A549 (cell line): Measurements from ENCODE around the gene CMC2. TPM values are rescaled to one million over a fixed set of nuclear protein-coding genes. Genes with fewer than 3 reads are reported as not detected.

Experiments used
- ATAC-seq, 2 experiments: fragments of 200-7000 bp in 1 of 2; fragments of >200 bp in 1 of 2; cut with Nextera tagmentation in 1 of 2; cut with Tn5 transposase in 1 of 2; 3 replicates each; pipeline versions ENCODE4 v1.8.0 to v1.9.1; 2018 to 2020; ENCODE audit warnings: mild to moderate bottlenecking in 1 of 2, moderate library complexity in 1 of 2
- CTCF ChIA-PET: fragments of 300-600 bp; sonication (Branson Sonifier 250); formaldehyde crosslinking; extraction: SDS; loops from one replicate; lab custom pipeline; 2021; ENCODE audit warnings: antibody characterized with exemption, inconsistent platforms; lab: Yijun Ruan, JAX
- POLR2A ChIA-PET: fragments of 350-600 bp; formaldehyde crosslinking; extraction: SDS; loops from one replicate; lab custom pipeline; 2021; ENCODE audit warnings: antibody characterized with exemption, inconsistent platforms; lab: Yijun Ruan, JAX
- DNase-seq, 2 experiments: peaks; one replicate each; pipeline versions ENCODE4 v3.0.0 to v3.0.0-alpha.2; 2011 to 2016; ENCODE audit warnings: low read depth in 1 of 2, low spot score in 1 of 2
- FAIRE-seq: peaks from 2 replicates; lab custom pipeline; 2011; peaks lifted over from hg19 to GRCh38; lab: Jason Lieb, UNC
- H3K27ac ChIP-seq, 2 experiments: fragments of >200 bp; sonication (Bioruptor Twin); formaldehyde crosslinking; 3 replicates each; pipeline ENCODE4 v1.5.1; 2016 to 2017
- H3K4me1 ChIP-seq: fragments of >200 bp; sonication (Bioruptor Twin); formaldehyde crosslinking; 3 replicates; pipeline ENCODE4 v1.6.1; 2016
- H3K4me2 ChIP-seq: fragments of >200 bp; sonication (Bioruptor Twin); formaldehyde crosslinking; 3 replicates; pipeline ENCODE4 v1.6.1; 2016
- H3K4me3 ChIP-seq: fragments of >200 bp; sonication (Bioruptor Twin); formaldehyde crosslinking; 3 replicates; pipeline ENCODE4 v1.5.1; 2016
- H3K9me3 ChIP-seq: fragments of >200 bp; sonication (Bioruptor Twin); formaldehyde crosslinking; 3 replicates; pipeline ENCODE4 v1.6.1; 2016
- BHLHE40 ChIP-seq: IDR thresholded peaks from 2 replicates; pipeline ENCODE4 v1.6.1; 2012; ENCODE audit warnings: low read depth, low read length, inconsistent platforms
- CBX8 ChIP-seq: fragments of 200-600 bp; sonication (generic); IDR thresholded peaks from 2 replicates; pipeline ENCODE4 v1.6.1; 2016
- CHD2 ChIP-seq: fragments of 150-350 bp; IDR thresholded peaks from 2 replicates; pipeline ENCODE4 v1.6.1; 2014; ENCODE audit warnings: low read length; ENCODE audit not compliant: partially characterized antibody
- EHF ChIP-seq: fragments of 250-450 bp; sonication (Bioruptor Pico); IDR thresholded peaks from 2 replicates; pipeline ENCODE4 v1.5.0; 2020; ENCODE audit warnings: mild to moderate bottlenecking
- FOXS1 ChIP-seq: fragments of 250-450 bp; sonication (Bioruptor Pico); IDR thresholded peaks from 2 replicates; pipeline ENCODE4 v1.5.0; 2020; ENCODE audit warnings: mild to moderate bottlenecking, moderate library complexity
- HDAC2 ChIP-seq: fragments of 200-600 bp; sonication (generic); IDR thresholded peaks from 2 replicates; pipeline ENCODE4 v1.6.1; 2016
- HOXA7 ChIP-seq: fragments of 250-450 bp; sonication (Bioruptor Pico); IDR thresholded peaks from 2 replicates; pipeline ENCODE4 v1.5.0; 2020; ENCODE audit warnings: mild to moderate bottlenecking, moderate library complexity
- HOXB5 ChIP-seq: fragments of 250-450 bp; sonication (Bioruptor Pico); IDR thresholded peaks from 2 replicates; pipeline ENCODE4 v1.5.0; 2020; ENCODE audit warnings: mild to moderate bottlenecking, moderate library complexity
- JUN ChIP-seq, 2 experiments: fragments of >200 bp; sonication (Bioruptor Twin); formaldehyde crosslinking; IDR thresholded peaks; 2 replicates in 1 of 2; 3 replicates in 1 of 2; pipeline ENCODE4 v1.6.1; 2016 to 2017
- KDM1A ChIP-seq: fragments of 200-600 bp; sonication (generic); IDR thresholded peaks from 2 replicates; pipeline ENCODE4 v1.6.1; 2016; ENCODE audit warnings: low read depth, mild to moderate bottlenecking
- MAFK ChIP-seq: fragments of 450-650 bp; IDR thresholded peaks from 2 replicates; pipeline ENCODE4 v1.6.1; 2014; ENCODE audit not compliant: partially characterized antibody
- MAZ ChIP-seq: fragments of 150-350 bp; IDR thresholded peaks from 2 replicates; pipeline ENCODE4 v1.6.1; 2014; ENCODE audit warnings: antibody characterized with exemption, low read depth, low read length, borderline replicate concordance
- MYC ChIP-seq: IDR thresholded peaks from 2 replicates; pipeline ENCODE4 v1.6.1; 2012; ENCODE audit warnings: mild to moderate bottlenecking, inconsistent platforms, low read length, improper control_type of control experiment, borderline replicate concordance
- NFE2L2 ChIP-seq: fragments of 150-350 bp; conservative IDR thresholded peaks from 2 replicates; pipeline ENCODE4 v1.6.1; 2014; ENCODE audit warnings: low read length
- PHF8 ChIP-seq: fragments of 200-600 bp; sonication (generic); IDR thresholded peaks from 2 replicates; pipeline ENCODE4 v1.6.1; 2016; ENCODE audit warnings: low read depth, mild to moderate bottlenecking, antibody characterized with exemption, moderate library complexity, borderline replicate concordance
- POLR2AphosphoS2 ChIP-seq: conservative IDR thresholded peaks from 2 replicates; pipeline ENCODE4 v1.6.1; 2012; ENCODE audit warnings: low read length, improper control_type of control experiment, inconsistent platforms
- RAD21 ChIP-seq, 2 experiments: fragments of >200 bp in 1 of 2; sonication (Bioruptor Twin) in 1 of 2; formaldehyde crosslinking in 1 of 2; IDR thresholded peaks in 1 of 2; conservative IDR thresholded peaks in 1 of 2; 2 replicates in 1 of 2; 3 replicates in 1 of 2; pipeline ENCODE4 v1.6.1; 2012 to 2018; ENCODE audit warnings: inconsistent platforms in 1 of 2
- RARB ChIP-seq: fragments of 250-450 bp; sonication (Bioruptor Pico); IDR thresholded peaks from 2 replicates; pipeline ENCODE4 v1.8.0; 2021; ENCODE audit warnings: mild to moderate bottlenecking, moderate library complexity
- SMC3 ChIP-seq: fragments of >200 bp; sonication (Bioruptor Twin); formaldehyde crosslinking; IDR thresholded peaks from 3 replicates; pipeline ENCODE4 v1.6.1; 2018; ENCODE audit warnings: inconsistent platforms
- SREBF2 ChIP-seq: fragments of 450-650 bp; IDR thresholded peaks from 2 replicates; pipeline ENCODE4 v1.6.1; 2014; ENCODE audit warnings: mild to moderate bottlenecking, moderate library complexity
- TP53 ChIP-seq: fragments of 250-450 bp; sonication (Bioruptor Pico); IDR thresholded peaks from 2 replicates; pipeline ENCODE4 v1.5.0; 2021; ENCODE audit warnings: mild to moderate bottlenecking, moderate library complexity
- WGBS: methylation state at CpG from one replicate; pipeline ENCODE4 v1.1.6; 2017; ENCODE audit errors: missing lambda C conversion rate; 5-methylcytosine and 5-hydroxymethylcytosine counted together
- polyA plus RNA-seq, 4 experiments: library from polyadenylated mRNA; depleted of rRNA in 3 of 4; stranded (reverse); fragments of >200 nt; fragmentation: RNase III in 1 of 4; extraction: RNeasy Plus Mini Kit Qiagen cat#74134 plus additional on column Dnase treatment in 1 of 4; gene quantifications; 2 replicates in 3 of 4; 3 replicates in 1 of 4; pipeline ENCODE4 v1.2.3, GENCODE V29; 2011 to 2017
- TF ChIP-seq, protein P1 (sequence below): fragments of >200 bp; sonication (Bioruptor Twin); formaldehyde crosslinking; IDR thresholded peaks from 2 replicates; pipeline ENCODE4 v1.6.1; 2016
- TF ChIP-seq, protein P2 (sequence below): IDR thresholded peaks from 2 replicates; pipeline ENCODE4 v1.6.1; 2012
- TF ChIP-seq, protein P3 (sequence below): fragments of >200 bp; sonication (Bioruptor Twin); formaldehyde crosslinking; IDR thresholded peaks from 3 replicates; pipeline ENCODE4 v1.5.1; 2016
- TF ChIP-seq, protein P4 (sequence below): IDR thresholded peaks from 2 replicates; pipeline ENCODE4 v1.6.1; 2012; ENCODE audit warnings: low read depth, borderline replicate concordance
- TF ChIP-seq, protein P5 (sequence below): fragments of 450-650 bp; IDR thresholded peaks from 2 replicates; pipeline ENCODE4 v1.6.1; 2014; ENCODE audit warnings: antibody characterized with exemption

The CMC2 gene
- polyA plus RNA-seq, 2 of the 4 experiments (the other 2 are of a cell fraction), result 143 to 207 TPM

DNA sequence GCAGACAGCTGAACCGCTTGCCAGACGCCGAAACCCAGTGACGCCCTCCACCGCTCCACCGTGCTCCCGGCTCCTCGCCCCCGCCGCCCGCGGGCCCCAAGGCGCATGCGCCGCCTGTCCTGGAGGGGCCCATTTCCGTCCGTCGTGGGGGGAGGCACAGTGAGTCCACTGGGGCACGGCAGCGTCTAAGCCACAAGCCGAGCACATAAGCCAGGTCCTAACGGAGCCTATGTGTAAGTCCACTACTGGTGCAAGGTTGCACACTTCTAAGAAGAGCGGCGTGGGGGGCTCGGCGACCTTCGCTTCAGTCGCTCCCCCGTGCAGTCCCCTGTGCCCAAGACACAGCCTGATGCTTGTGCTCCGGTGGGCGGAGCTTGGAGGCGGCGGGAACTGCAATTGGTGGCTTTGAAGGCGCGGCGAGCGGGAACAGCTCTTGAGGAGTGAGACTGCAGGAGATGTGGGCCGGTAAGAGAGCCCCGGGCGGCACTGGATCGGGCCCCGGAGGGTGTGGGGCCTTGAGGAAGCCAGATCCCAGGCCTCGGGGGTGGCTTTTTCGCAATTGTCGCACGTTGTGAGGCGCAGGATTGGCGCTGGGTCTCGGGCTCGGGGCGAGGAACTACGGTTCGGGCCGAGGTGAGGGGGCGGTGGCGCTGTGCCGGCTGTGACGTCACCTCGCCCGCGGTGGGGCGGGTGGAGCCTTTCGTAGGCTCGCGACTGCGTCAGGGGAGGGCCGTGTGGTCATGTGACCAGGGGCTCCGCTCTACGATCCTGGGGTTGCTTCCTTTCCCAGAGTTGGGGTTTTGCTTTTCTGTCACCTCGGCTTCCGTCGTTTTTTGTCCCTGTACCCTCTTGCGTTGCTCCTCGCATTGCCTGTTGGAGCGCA lies at the start of gene CMC2, which contains the start of gene CENPN (continued):
- TF ChIP-seq, protein P1, sequence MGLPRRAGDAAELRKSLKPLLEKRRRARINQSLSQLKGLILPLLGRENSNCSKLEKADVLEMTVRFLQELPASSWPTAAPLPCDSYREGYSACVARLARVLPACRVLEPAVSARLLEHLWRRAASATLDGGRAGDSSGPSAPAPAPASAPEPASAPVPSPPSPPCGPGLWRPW, result no peak
- TF ChIP-seq, protein P2, sequence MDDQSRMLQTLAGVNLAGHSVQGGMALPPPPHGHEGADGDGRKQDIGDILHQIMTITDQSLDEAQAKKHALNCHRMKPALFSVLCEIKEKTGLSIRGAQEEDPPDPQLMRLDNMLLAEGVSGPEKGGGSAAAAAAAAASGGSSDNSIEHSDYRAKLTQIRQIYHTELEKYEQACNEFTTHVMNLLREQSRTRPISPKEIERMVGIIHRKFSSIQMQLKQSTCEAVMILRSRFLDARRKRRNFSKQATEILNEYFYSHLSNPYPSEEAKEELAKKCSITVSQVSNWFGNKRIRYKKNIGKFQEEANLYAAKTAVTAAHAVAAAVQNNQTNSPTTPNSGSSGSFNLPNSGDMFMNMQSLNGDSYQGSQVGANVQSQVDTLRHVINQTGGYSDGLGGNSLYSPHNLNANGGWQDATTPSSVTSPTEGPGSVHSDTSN, result peak; percentile 44; the same call in 1 of the 2 replicates
- TF ChIP-seq, protein P3, sequence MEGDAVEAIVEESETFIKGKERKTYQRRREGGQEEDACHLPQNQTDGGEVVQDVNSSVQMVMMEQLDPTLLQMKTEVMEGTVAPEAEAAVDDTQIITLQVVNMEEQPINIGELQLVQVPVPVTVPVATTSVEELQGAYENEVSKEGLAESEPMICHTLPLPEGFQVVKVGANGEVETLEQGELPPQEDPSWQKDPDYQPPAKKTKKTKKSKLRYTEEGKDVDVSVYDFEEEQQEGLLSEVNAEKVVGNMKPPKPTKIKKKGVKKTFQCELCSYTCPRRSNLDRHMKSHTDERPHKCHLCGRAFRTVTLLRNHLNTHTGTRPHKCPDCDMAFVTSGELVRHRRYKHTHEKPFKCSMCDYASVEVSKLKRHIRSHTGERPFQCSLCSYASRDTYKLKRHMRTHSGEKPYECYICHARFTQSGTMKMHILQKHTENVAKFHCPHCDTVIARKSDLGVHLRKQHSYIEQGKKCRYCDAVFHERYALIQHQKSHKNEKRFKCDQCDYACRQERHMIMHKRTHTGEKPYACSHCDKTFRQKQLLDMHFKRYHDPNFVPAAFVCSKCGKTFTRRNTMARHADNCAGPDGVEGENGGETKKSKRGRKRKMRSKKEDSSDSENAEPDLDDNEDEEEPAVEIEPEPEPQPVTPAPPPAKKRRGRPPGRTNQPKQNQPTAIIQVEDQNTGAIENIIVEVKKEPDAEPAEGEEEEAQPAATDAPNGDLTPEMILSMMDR, result no peak
- TF ChIP-seq MYC, result peak; percentile 46; the same call in 1 of the 2 replicates
- no peak for TF ChIP-seq SMC3
- peak; percentile 1; the same call in 1 of the 2 replicates for TF ChIP-seq MAZ
- no peak for TF ChIP-seq RAD21 (conservative IDR thresholded peaks at IDR 0.05 in 1 of 2, IDR thresholded peaks at IDR 0.05 in 1 of 2)
- TF ChIP-seq PHF8, result peak; percentile 8; the same call in 1 of the 2 replicates
- peak; percentile 87 for TF ChIP-seq BHLHE40
- TF ChIP-seq SREBF2, result no peak
- TF ChIP-seq, protein P4, sequence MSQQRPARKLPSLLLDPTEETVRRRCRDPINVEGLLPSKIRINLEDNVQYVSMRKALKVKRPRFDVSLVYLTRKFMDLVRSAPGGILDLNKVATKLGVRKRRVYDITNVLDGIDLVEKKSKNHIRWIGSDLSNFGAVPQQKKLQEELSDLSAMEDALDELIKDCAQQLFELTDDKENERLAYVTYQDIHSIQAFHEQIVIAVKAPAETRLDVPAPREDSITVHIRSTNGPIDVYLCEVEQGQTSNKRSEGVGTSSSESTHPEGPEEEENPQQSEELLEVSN, result peak; percentile 93
- TF ChIP-seq, protein P5, sequence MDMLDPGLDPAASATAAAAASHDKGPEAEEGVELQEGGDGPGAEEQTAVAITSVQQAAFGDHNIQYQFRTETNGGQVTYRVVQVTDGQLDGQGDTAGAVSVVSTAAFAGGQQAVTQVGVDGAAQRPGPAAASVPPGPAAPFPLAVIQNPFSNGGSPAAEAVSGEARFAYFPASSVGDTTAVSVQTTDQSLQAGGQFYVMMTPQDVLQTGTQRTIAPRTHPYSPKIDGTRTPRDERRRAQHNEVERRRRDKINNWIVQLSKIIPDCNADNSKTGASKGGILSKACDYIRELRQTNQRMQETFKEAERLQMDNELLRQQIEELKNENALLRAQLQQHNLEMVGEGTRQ, result peak; percentile 94

DNA sequence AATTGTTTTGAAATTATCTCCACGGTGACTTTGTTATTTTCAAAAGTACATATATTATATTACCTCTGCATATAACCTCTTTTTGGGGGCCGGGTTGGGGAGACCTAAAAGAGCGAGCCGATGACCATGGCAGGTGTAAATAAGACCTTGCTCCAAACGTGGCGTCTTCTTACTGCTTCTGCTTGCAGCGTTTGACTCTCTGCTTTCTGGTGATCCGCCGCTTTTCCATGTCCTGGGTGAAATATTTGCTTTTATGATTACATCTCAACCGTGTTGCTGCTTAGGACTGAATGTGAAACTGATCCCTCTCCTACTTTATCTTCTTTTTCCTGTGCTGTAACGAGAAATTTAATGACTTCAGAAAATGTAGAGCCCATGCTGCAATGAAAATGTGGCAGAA lies 47.1 kb upstream of the CMC2 start:
- TF ChIP-seq NFE2L2, result no peak
- TF ChIP-seq, protein P2, result no peak
- TF ChIP-seq POLR2AphosphoS2, result no peak
- no peak for TF ChIP-seq CHD2
- no peak for TF ChIP-seq RAD21 (conservative IDR thresholded peaks at IDR 0.05 in 1 of 2, IDR thresholded peaks at IDR 0.05 in 1 of 2)
- TF ChIP-seq RARB (CRISPR knock-in tag), result no peak
- no peak for TF ChIP-seq JUN (IDR thresholded peaks at IDR 0.05)
- TF ChIP-seq CBX8, result no peak
- TF ChIP-seq HOXB5 (CRISPR knock-in tag), result no peak
- TF ChIP-seq, protein P3, result no peak
- no peak for TF ChIP-seq HDAC2
- TF ChIP-seq, protein P4, result no peak
- TF ChIP-seq, protein P5, result no peak
- TF ChIP-seq KDM1A, result no peak
- no peak for TF ChIP-seq EHF (CRISPR knock-in tag)
- TF ChIP-seq FOXS1 (CRISPR knock-in tag), result no peak
- no peak for TF ChIP-seq TP53 (CRISPR knock-in tag)
- no peak for TF ChIP-seq SREBF2
- TF ChIP-seq MAFK, result no peak
- TF ChIP-seq HOXA7 (CRISPR knock-in tag), result no peak
- CTCF ChIA-PET, result interaction anchor here (1.4 kb wide), 1 partner anchor 18 kb away, joined by 5 read pairs; the partner anchor contains the start of gene ATMIN
- 65% methylated on average over 11 of the region's 11 CpGs for WGBS
- Histone ChIP-seq H3K9me3 (peaks cover 9% of the 10 kb centered on the region; the same call in 2 of the 3 replicates), H3K4me1 (no peaks in the 10 kb centered on the region), H3K4me3 (no peak overlapping the region), H3K4me2 (no peak overlapping the region), H3K27ac (no peak overlapping the region)
- no peak for ATAC-seq
- FAIRE-seq, result no peak
- POLR2A ChIA-PET, result interaction anchor here (0.8 kb wide), 1 partner anchor 23 kb away, joined by 4 read pairs; the partner anchor contains the start of gene C16orf46
- no peak for DNase-seq
